Mammary microvascular endothelial cell (primary cell): ENCODE measurements around the gene ATG4A. TPM values are rescaled to one million over a fixed set of nuclear protein-coding genes. Genes with fewer than 3 reads are reported as not detected.

Source experiments
- total RNA-seq: library from RNA; depleted of rRNA; stranded (reverse); fragments of >200 nt; gene quantifications from 2 replicates; pipeline ENCODE4 v1.2.3, GENCODE V29; 2015

ATG4A gene
- total RNA-seq = 51.6 and 54.9 TPM in 2 replicates

GRCh38 chrX:108091264-108091877 is at the start of gene ATG4A, which contains the start of gene PSMD10:
Gene ATG4A (plus strand): TSS chrX:108091778. CDS start chrX:108091827, 49 bp downstream.
Gene PSMD10 (minus strand): TSS chrX:108091542. CDS start chrX:108091520, 22 bp downstream.

GRCh38 chrX:108044554-108045256 is 46.9 kb upstream of the ATG4A start, which contains the start of gene VSIG1:
Gene VSIG1 (plus strand): TSS chrX:108045065. CDS start chrX:108045131, 66 bp downstream.

Other genes with a start within 250 kb of the ATG4A start
- not detected in 2 replicates for gene TEX13B, start 109.4 kb upstream of the ATG4A start, total RNA-seq
- gene VSIG1, start 46.7 kb upstream of the ATG4A start, total RNA-seq = 3.9 and 4.7 TPM in 2 replicates
- 134 and 140 TPM in 2 replicates for gene PSMD10, start 236 bp upstream of the ATG4A start, total RNA-seq